ENCODE measurements around the gene TDRD12. TPM values are rescaled to one million over a fixed set of nuclear protein-coding genes. Genes with fewer than 3 reads are reported as not detected.

TDRD12 gene
- total and polyA plus RNA-seq, 2 of the 13 experiments (the other 11 are each of a cell fraction or from before 2014, with no cell fraction given): 0.03 to 0.40 TPM

DNA sequence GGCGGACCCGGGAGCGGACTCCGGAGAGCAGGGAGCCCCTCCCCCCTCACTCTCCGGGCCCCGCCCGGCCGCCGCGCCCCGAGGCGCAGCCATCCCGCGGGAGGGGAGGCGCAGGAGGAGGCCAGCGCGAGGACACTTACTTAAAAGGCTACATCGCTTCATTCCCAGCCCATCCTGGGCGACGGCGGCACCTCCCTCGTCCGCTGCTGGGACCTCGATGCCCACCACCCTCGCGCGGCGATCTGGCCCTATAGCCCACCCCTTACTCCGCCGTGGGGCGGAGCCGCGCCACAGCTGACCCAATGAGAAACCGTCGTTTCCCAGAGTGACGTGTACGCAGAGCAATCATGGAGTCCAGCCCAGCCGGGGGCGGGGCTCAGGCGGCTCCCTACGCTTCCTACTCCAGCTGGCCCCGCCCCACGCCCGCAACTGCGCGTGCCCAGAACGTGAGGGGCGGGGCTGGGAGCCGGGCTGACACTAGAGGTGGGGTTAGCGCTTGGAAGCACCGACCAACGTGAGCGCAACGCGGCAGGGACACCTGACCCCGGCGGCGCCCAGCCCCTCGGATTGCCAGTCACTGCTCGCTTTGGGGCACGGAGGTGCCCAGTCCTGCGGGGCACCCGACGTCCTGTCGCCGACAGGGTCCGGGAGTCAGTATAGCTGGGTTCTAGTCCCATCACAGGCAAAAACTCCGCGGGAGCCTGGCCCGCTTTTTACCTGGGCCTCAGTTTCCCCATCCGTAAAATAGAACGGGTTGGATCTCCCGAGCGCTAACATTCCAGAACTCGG lies 44.4 kb upstream of the TDRD12 start, which contains the start of gene ANKRD27 (continued):
- TF ChIP-seq CENPX (CRISPR knock-in tag; IDR thresholded peaks at IDR 0.05) (no peak), ELF1 (CRISPR knock-in tag; IDR thresholded peaks at IDR 0.05) (peak; percentile 82), DR1 (CRISPR knock-in tag; IDR thresholded peaks at IDR 0.05) (peak; percentile 45; the same call in 1 of the 2 replicates), MED1 (CRISPR knock-in tag; IDR thresholded peaks at IDR 0.05) (peak; percentile 10; the same call in 1 of the 2 replicates), ZSCAN12 (CRISPR knock-in tag; IDR thresholded peaks at IDR 0.05) (no peak), ZFP82 (CRISPR knock-in tag; IDR thresholded peaks at IDR 0.05; ENCODE audit: borderline replicate concordance) (peak; percentile 88), IRX3 (CRISPR knock-in tag; IDR thresholded peaks at IDR 0.05; ENCODE audit: borderline replicate concordance, low read depth) (0 out of 2 replicates have a peak, but pooled peaks have one; percentile 2), HOXD1 (CRISPR knock-in tag; IDR thresholded peaks at IDR 0.05) (no peak; the same call in 1 of the 2 replicates), NCOR1 (IDR thresholded peaks at IDR 0.05; ENCODE audit: borderline replicate concordance, low read length) (no peak), ZBTB25 (CRISPR knock-in tag; IDR thresholded peaks at IDR 0.05) (no peak), SMYD3 (CRISPR knock-in tag; IDR thresholded peaks at IDR 0.05) (no peak), BHLHE40 (IDR thresholded peaks at IDR 0.05; ENCODE audit: low read length) (peak; percentile 85), ZNF747 (CRISPR knock-in tag; IDR thresholded peaks at IDR 0.05; ENCODE audit: borderline replicate concordance) (0 out of 2 replicates have a peak, but pooled peaks have one; percentile 3), ZGPAT (CRISPR knock-in tag; IDR thresholded peaks at IDR 0.05) (peak; percentile 27; the same call in 1 of the 2 replicates), ZNF343 (CRISPR knock-in tag; IDR thresholded peaks at IDR 0.05) (0 out of 2 replicates have a peak, but pooled peaks have one; percentile 48), ZBTB1 (CRISPR knock-in tag; IDR thresholded peaks at IDR 0.05; ENCODE audit: borderline replicate concordance) (no peak), POGK (CRISPR knock-in tag; conservative IDR thresholded peaks at IDR 0.05) (peak; percentile 82), GATAD2A (CRISPR knock-in tag; IDR thresholded peaks at IDR 0.05) (no peak)
- TF ChIP-seq, protein P1, sequence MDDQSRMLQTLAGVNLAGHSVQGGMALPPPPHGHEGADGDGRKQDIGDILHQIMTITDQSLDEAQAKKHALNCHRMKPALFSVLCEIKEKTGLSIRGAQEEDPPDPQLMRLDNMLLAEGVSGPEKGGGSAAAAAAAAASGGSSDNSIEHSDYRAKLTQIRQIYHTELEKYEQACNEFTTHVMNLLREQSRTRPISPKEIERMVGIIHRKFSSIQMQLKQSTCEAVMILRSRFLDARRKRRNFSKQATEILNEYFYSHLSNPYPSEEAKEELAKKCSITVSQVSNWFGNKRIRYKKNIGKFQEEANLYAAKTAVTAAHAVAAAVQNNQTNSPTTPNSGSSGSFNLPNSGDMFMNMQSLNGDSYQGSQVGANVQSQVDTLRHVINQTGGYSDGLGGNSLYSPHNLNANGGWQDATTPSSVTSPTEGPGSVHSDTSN (CRISPR knock-in tag; IDR thresholded peaks at IDR 0.05; ENCODE audit: borderline replicate concordance): peak; percentile 83; the same call in 1 of the 2 replicates
- TF ChIP-seq, protein P2, sequence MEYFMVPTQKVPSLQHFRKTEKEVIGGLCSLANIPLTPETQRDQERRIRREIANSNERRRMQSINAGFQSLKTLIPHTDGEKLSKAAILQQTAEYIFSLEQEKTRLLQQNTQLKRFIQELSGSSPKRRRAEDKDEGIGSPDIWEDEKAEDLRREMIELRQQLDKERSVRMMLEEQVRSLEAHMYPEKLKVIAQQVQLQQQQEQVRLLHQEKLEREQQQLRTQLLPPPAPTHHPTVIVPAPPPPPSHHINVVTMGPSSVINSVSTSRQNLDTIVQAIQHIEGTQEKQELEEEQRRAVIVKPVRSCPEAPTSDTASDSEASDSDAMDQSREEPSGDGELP (IDR thresholded peaks at IDR 0.05; ENCODE audit: borderline replicate concordance, low read depth): peak; percentile 55; the same call in 1 of the 2 replicates

Measured in HepG2 (cell line).